ENCODE measurements around the gene LGALS7B.
A peak's percentile ranks its signal among the peaks of the same experiment; 100 is the strongest.
"Not testable (repeated sequence)": the region's sequence is repeated elsewhere in the genome, so short reads cannot be mapped to it uniquely, and the experiment has no call there.

Gene LGALS7B

GRCh38 chr19:38770228-38770948 is 18.6 kb upstream of the LGALS7B start:
- not testable (repeated sequence) for DNase-seq (ENCODE audit: low read depth)

DNA sequence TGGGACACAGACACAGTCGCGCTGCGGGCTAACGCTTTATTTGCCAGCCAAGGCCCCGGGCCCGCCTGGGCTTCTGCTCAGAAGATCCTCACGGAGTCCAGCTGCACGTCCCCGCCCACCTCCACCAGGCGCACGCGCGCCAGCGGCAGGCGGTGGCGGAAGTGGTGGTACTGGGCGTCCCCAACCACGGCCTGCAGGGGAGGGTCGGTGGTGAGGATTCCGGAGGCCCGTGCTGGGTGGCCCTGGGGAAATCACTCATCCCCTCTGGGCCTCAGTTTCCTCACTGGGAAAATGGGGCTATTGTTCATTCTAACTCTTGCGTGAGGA is 18.1 kb upstream of the LGALS7B start:
- DNase-seq (ENCODE audit: low read depth), result not testable (repeated sequence)

DNA sequence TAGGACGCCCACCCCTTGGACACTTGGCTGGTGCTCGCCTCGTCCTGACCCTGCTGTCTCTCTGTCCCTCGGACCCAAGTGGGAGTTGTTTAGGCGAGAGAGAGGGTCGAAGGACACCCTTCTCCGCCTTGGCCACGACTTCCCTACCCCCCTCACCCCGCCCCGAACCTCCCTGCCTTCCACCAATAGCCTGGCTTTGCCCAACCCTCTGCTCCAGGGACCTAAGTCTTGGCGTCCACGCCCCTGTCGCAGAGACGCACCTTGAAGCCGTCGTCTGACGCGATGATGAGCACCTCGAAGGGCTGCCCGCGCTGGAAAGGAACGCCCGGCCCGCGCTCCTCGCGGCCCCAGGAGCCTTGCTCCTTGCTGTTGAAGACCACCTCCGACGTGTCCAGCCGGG is 17.4 kb upstream of the LGALS7B start:
- DNase-seq (ENCODE audit: low read depth), result not testable (repeated sequence)

GRCh38 chr19:38773469-38774177 is 15.4 kb upstream of the LGALS7B start, which contains the start of gene LGALS7:
Gene LGALS7, minus strand, starts transcription at chr19:38773517. Its CDS starts 25 bp downstream, at chr19:38773492.
- DNase-seq (ENCODE audit: low read depth), result no peak

DNA sequence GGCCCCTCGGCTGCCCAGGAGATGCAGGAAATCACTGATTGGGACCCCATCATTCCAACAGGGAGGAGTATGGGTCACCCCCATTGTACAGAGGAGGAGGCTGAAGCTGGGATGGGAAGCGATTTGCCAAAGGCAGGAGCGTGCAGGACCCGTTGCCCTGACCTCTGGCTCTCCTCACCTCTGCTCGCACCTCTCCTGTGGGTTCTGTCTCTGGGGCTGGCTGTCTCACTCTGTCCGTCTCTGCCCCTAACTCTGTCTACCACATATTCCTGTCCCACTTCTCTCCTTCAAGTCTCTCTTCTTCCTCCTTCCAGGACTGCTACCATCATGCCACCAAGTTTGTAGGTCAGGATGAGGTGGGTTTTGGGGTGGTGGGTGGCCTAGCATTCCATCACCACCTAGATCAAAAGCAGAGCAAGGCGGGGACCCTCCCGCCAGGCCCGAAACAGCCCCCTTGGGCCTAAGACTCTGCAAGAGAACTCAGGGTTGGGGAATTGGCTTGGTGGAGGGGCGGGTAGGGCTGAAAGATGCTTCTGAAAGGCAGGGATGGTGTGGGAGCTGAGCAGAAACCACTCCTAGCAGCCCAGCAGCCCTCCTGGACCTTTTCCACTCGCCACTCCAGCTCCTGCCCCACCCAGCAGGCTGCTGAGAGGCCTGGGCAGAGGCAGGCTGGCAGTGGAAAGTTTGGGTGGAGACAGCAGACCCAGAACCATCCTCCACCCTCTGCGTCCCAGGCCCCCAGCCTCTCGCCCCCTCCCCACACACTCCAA is 14.6 kb upstream of the LGALS7B start:
- no peak for DNase-seq (ENCODE audit: low read depth)

GRCh38 chr19:38778733-38779132 is 10.3 kb upstream of the LGALS7B start:
- DNase-seq (ENCODE audit: low read depth), result no peak

DNA sequence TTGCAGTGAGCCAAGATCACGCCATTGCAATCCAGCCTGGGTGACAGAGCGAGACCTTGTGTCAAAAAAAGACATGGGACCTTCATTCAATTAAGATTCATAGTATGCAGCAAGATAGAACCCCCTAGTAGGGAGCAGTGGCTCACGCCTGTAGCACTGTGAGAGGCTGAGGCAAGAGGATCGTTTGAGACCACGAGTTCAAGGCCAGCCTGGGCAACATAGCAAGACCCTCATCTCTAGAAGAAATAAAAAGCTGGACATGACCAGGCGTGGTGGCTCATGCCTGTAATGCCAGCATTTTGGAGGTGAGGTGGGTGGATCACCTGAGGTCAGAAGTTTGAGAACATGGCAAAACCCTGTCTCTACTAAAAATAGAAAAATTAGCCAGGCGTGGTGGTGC is 8.6 kb upstream of the LGALS7B start:
- DNase-seq (ENCODE audit: low read depth), result no peak

DNA sequence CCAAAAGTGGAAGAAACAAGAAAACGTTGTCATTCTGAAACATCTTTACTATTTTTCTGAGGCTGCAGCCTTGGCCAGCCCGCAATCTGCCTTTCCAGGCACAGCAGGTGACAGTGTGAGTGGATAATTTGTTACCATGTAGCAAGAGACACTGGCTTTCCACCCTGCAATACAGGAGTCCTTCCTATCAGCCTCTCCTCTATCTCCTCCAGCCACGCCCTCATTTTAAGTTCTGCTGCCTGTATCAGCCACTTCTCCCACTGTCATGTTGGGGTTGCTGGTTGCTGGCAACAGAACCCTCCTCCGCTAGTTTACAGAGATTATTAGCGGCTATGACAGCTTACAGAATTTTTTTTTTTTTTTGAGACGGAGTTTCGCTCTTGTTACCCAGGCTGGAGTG is 7.9 kb upstream of the LGALS7B start:
- DNase-seq (ENCODE audit: low read depth), result no peak

- not testable (repeated sequence) for DNase-seq (ENCODE audit: low read depth)
Measured at GRCh38 chr19:38782212-38782611, 6.8 kb upstream of the LGALS7B start.

- peak; percentile 95 for DNase-seq (ENCODE audit: low read depth)
Measured at GRCh38 chr19:38784224-38784623, 4.8 kb upstream of the LGALS7B start.

DNA sequence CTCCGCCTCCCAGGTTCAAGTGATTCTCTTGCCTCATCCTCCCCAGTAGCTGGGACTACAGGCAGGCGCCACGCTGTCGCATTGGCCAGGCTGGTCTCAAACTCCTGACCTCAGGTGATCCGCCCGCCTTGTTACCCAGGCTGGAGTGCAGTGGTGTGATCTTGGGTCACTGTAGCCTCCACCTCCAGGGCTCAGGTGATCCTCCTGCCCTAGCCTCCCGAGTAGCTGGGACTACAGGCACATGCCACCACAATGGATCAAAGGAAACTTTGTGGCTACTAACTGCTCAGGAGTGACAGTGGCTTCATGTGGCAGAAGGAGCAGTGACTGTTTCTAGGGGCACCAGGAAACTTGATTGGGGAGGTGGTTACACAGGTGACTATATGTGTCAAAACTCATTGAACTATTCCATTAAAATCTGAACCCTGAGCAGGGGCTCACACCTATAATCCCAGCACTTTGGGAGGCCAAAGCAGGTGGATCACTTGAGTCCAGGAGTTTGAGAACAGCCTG is 3.8 kb upstream of the LGALS7B start:
- no peak for DNase-seq (ENCODE audit: low read depth)

- not testable (repeated sequence) for DNase-seq (ENCODE audit: low read depth)
Measured at GRCh38 chr19:38786061-38786460, 2.9 kb upstream of the LGALS7B start.

GRCh38 chr19:38786572-38787265 is 2.3 kb upstream of the LGALS7B start:
- no peak for DNase-seq (ENCODE audit: low read depth)

DNA sequence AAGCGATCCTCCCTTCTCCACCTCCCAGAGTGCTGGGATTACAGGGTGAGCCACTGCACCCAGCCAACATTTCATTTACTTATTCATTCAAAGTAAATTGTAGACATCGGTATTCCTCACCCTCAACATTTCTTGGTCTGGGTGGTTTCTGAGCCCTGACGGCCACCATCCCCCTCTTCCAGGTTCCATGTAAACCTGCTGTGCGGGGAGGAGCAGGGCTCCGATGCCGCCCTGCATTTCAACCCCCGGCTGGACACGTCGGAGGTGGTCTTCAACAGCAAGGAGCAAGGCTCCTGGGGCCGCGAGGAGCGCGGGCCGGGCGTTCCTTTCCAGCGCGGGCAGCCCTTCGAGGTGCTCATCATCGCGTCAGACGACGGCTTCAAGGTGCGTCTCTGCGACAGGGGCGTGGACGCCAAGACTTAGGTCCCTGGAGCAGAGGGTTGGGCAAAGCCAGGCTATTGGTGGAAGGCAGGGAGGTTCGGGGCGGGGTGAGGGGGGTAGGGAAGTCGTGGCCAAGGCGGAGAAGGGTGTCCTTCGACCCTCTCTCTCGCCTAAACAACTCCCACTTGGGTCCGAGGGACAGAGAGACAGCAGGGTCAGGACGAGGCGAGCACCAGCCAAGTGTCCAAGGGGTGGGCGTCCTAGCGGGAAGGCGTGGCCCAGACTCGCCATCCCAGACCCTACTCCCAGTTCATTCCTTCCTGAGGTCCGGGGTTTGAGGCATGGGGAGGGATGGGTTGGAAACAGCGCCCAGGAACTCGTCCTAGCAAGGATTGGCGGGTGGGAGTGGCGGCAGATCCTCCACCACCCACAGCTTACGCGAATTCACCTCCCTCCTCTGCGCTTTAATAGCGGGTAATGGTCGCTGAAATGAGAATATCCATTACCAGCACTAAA is 1.8 kb downstream of the LGALS7B start:
- not testable (repeated sequence) for DNase-seq (ENCODE audit: low read depth)

GRCh38 chr19:38791451-38792064 is 2.6 kb downstream of the LGALS7B start:
- not testable (repeated sequence) for DNase-seq (ENCODE audit: low read depth)

- no peak for DNase-seq (ENCODE audit: low read depth)
Measured at GRCh38 chr19:38792250-38793111, 3.5 kb downstream of the LGALS7B start.

- peak; percentile 26 for DNase-seq (ENCODE audit: low read depth)
Measured at GRCh38 chr19:38793177-38793576, 4.2 kb downstream of the LGALS7B start.

- no peak for DNase-seq (ENCODE audit: low read depth)
Measured at GRCh38 chr19:38793671-38794070, 4.7 kb downstream of the LGALS7B start.

GRCh38 chr19:38795549-38795948 is 6.5 kb downstream of the LGALS7B start:
- no peak for DNase-seq (ENCODE audit: low read depth)

- no peak for DNase-seq (ENCODE audit: low read depth)
Measured at GRCh38 chr19:38796154-38796553, 7.2 kb downstream of the LGALS7B start.
